Nucleus accumbens (tissue), 56 donors: ENCODE results near the gene FAHD1.

ENCODE experiments used
- DNase-seq, 56 donors: peaks; one replicate each; lab custom pipeline; 2025; lab: John Stamatoyannopoulos, UW

FAHD1 gene

GRCh38 chr16:1812732-1813163, 14.3 kb upstream of the FAHD1 start:
- DNase-seq = peak in 3 of 56 donors; percentile 3 to 29 (median 22)

GRCh38 chr16:1815461-1815860, 11.5 kb upstream of the FAHD1 start:
- no peak for DNase-seq

GRCh38 chr16:1816396-1817275, 10.4 kb upstream of the FAHD1 start:
- no peak for DNase-seq

DNA sequence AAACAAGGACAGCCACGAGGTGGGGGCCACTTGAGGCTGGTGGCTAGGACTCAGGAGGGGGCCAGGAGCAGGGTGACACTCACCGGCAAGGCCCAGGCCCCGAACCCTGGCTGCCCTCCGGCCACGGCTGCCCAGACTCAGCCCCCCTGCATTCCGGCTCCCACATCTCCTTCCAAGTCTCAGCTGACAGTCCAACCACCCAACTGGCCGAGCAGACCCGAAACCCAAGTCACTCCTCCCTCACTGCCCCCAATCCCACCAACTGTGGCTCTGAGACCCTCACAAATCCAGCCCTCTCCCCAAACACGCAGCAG, 9.8 kb upstream of the FAHD1 start:
- no peak for DNase-seq

DNA sequence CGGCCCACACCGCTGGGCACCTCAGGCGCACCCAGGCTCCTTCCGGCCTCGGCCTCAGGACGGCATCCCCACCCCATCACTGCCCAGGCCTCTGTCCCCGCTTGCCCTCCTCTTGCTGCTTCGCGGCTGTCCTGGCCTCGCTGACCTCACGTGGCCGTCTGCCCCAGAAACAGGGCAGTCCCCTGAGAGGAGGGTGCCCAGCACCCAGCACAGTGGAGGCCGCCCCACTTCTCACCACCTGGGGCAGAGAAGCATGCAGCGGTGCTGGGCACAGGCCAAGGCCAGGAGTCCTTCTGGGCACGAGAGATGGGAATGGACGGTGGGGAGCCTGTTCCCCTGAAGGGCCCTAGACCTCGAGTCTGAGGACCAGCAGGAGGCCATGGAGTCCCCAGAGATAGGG, 9.3 kb upstream of the FAHD1 start:
- no peak for DNase-seq

DNA sequence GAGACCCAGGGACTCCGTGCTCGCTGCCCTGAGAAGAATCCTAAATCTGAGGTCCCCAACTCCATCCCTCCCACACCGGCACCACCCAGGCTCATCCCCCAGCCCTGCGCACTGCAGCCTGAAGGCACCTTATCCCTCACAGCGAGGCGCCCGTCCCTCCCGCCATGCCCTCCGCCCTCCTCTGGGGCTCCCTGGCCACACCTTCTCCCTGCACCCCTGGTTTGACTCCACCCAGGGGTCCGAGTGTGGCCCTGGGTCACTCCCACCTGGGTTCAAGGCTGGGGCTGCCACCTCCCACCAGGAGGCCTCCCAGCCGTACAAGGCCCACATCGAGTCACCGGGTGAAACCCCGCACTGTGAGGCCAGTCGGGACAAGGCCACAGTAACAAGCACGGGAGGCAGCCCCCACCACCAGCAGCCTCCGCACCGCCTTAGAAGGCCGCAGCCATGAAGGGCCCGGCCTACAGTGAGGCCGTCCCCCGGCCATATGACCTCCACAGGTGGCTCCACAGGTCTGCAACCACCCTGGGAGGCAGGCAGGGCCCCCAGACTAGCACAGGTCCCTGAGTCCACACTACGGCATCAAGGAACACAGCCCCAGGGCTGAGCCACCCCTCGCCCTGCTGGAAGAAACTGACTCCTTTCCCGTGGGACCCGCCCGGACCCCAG, 8.7 kb upstream of the FAHD1 start:
- DNase-seq = no peak

DNA sequence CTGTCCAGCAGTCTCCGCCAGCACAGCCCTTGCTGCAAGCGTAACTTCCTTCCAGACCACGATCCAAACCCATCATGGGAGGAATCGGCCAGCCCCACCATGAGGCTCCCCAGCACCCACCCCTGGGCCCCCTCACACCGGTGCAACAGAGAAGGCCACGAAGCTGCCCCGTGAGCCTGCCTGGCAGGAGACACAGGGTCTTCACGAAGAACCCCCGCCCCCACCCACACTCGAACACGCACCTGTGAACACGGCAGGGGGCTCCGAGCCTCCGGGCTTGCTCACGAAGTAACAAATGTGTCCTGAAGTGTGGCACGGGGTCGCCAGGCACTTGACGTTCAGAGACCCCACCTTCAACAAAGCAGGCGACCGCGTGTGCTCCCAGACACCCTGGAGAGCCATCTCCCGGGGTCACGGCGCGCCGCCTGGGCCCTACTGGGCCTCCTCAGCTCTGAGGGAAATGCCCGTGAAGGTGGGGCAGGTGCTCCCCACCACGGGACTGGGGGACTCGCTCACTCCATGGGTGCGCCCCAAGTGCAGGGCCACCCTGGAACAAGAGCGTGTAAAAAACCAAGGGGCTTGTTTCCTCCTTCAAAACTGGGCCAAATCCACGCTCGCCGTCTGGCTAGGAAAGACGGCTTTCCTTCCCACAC, 8.0 kb upstream of the FAHD1 start:
- no peak for DNase-seq

GRCh38 chr16:1819611-1820010, 7.4 kb upstream of the FAHD1 start:
- no peak for DNase-seq

DNA sequence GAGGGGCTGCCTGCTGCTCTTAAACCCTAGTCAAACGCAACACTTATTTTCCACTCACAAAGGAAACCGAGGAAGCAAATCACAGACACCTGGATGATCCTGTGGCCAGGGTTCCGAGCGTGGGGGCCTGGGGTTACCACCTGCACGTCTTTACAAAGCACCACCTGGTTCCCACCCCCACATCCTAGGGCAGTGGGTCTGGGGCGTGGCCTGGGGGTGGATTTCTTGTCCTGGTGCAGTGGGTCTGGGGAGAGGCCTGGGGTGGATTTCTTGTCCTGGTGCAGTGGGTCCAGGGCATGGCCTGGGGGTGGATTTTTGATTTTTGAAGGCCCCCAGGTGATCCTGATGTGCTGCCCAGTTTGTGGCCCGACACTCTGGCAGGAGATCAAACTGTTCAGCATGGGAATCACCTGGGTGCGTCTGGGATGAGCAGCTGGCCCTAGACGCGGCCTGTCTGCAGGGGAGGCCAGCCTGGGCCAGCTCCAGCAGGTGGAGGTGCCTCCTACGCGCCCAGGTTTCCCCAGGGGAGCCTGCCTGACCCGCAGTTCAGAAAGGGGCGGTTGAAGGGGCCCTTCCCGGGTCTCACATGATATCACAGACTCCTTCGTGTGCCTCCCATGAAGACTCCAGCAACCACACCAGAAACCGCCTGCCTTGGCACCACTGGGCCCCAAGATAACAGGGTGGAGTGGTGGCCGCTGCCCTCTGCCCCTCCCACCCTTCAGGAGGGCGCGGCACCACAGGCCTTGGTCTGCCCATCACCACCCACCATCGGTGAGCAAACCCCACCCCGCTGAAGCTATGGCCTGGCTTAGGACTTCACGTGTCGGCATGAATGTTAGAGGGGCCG, 6.7 kb upstream of the FAHD1 start:
- no peak for DNase-seq

GRCh38 chr16:1820946-1821290, 6.1 kb upstream of the FAHD1 start:
- DNase-seq = no peak

- DNase-seq = no peak
These were observed 5.0 kb upstream of the FAHD1 start for GRCh38 chr16:1821861-1822611.

- no peak for DNase-seq
These were observed 4.2 kb upstream of the FAHD1 start for GRCh38 chr16:1822801-1823200.

GRCh38 chr16:1823821-1824220, 3.2 kb upstream of the FAHD1 start:
- peak in 12 of 56 donors; percentile 0 to 29 (median 14) for DNase-seq

DNA sequence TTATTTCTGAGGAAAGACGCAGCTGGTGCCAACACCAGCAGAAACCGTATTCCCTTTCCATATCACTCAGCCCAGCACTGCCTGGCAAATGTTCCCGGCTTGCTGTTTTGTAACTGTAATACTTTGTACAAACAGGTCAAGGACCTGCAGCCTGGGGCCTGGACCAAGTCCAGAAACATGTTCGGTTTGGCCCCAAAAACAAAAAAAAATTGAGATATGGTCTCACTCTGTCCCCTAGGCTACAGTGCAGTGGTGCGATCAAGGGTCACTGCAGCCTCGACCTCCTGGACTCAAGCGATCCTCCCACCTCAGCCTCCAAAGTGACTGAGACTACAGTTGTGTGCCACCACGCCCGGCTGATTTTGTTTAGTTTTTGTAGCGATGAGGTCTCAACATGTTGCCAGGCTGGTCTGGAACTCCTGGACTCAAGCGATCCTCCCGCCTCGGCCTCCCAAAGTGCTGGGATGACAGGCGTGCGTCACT, 1.6 kb upstream of the FAHD1 start:
- DNase-seq = no peak

DNA sequence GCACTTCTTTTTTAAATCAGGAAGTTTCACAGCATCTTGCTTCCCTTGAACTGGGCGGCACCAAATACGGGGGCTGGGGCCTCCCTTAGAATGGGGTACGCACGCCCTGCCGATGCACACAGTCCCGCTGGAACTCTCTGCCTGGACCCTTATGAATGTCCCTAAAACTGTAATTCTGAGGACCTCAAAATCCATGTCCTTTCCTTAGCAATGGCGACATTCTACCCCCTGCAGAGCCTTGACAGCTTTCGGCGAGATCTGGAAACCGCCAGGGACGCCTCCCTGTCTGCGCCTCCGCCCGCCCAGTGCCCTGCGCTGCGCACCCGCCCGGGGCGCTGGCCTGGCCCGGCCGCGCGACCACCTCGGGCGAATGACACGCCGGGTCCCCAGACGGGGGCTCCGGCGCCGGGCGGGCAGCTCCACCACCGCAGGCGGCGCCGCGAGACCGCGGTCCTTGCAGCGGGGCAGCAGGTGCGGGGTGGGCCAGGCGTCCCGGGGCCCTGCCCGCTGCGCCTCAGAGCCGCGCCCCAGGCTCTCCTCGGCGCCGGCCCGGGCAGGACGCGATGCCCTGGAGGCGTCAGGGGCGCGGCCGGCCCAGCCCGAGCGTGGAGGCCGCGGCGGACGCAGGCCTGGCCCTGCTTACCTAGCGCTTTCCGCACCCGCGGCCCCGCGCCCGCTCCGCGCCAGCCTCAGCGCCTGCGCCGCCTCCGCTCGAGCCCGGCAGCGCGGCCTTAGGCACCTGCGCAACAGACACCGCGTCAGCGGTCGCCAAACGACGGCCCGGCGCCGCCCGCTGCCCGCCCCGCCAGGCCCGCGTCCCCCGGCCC, 929 bp upstream of the FAHD1 start:
- peak in 9 of 56 donors; percentile 33 to 68 (median 54) for DNase-seq

DNA sequence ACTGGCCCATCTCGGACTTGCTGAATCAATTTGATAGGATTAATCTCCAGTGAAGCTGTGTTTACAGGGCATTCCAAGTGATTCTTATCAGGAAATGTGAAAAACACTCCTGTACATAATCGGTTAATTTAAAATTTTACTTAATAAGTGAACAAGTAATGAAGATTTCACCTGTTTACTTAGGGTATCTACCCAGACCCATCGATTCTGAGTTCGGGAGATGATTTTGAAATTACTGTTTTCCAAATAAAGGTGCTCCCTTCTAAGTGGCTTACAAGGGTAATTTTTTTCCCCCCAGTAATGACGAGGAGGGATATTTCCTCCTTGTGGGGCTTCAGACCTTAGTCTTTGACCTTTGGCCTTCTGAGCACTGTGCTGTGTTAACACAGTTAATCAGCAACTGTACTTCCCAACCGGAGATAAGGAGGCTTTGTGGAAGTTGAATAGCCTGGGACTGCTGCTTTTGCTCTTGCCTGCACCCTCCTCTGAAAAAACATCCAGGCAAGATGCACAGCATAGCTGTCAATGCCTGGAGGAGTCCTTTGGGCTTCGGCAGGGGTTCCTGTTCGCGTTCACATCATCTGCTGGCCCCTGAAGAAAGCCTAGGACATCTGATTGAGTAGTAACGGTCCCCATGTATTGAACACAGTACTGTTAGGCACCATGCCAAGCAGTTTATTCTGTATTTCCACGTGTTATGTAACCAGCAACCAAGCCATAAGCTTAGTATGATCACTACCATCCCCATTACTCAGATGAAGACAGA, 1.8 kb downstream of the FAHD1 start:
- no peak for DNase-seq

- DNase-seq = no peak
These were observed 3.2 kb downstream of the FAHD1 start for GRCh38 chr16:1830213-1830612.
